Trophoblast cell (in vitro differentiated cells and primary cell): ENCODE measurements around the gene WNT9A.

Source experiments
- DNase-seq, 2 donors: peaks; one replicate each; pipeline ENCODE4 v3.0.0-alpha.2; 2016
- H2AFZ ChIP-seq: 2 replicates; pipeline ENCODE4 v1.6.1; 2013; ENCODE audit warnings: low read length, moderate library complexity, mild to moderate bottlenecking; ENCODE audit not compliant: insufficient read depth, poor library complexity
- H2AK5ac ChIP-seq: 2 replicates; pipeline ENCODE4 v1.6.1; 2013; ENCODE audit warnings: mild to moderate bottlenecking, low read length
- H2BK120ac ChIP-seq: 2 replicates; pipeline ENCODE4 v1.6.1; 2013; ENCODE audit warnings: low read length, mild to moderate bottlenecking, moderate library complexity; ENCODE audit not compliant: insufficient read depth, poor library complexity
- H2BK12ac ChIP-seq: 2 replicates; pipeline ENCODE4 v1.6.1; 2013; ENCODE audit warnings: mild to moderate bottlenecking, low read length, moderate library complexity
- H2BK5ac ChIP-seq: 2 replicates; pipeline ENCODE4 v1.6.1; 2013; ENCODE audit warnings: low read length, low read depth, moderate library complexity, mild to moderate bottlenecking; ENCODE audit not compliant: poor library complexity
- H3K14ac ChIP-seq: 2 replicates; pipeline ENCODE4 v1.6.1; 2013; ENCODE audit warnings: mild to moderate bottlenecking, low read length
- H3K18ac ChIP-seq: 2 replicates; pipeline ENCODE4 v1.6.1; 2013; ENCODE audit warnings: mild to moderate bottlenecking, low read length
- H3K23ac ChIP-seq: 2 replicates; pipeline ENCODE4 v1.6.1; 2013; ENCODE audit warnings: low read length
- H3K27ac ChIP-seq: 2 replicates; pipeline ENCODE4 v1.5.1; 2013; ENCODE audit warnings: low read depth, mild to moderate bottlenecking, inconsistent platforms, low read length, moderate library complexity
- H3K27me3 ChIP-seq: 2 replicates; pipeline ENCODE4 v1.6.1; 2013; ENCODE audit warnings: inconsistent platforms, mild to moderate bottlenecking, low read length, moderate library complexity; ENCODE audit not compliant: insufficient read depth
- H3K36me3 ChIP-seq, 2 experiments: 1 replicate in 1 of 2; 2 replicates in 1 of 2; pipeline ENCODE4 v1.6.1; 2013; ENCODE audit warnings: low read length in 2 of 2, mild to moderate bottlenecking in 2 of 2, moderate library complexity in 1 of 2; ENCODE audit not compliant: insufficient read depth in 2 of 2, control insufficient read depth in 1 of 2
- H3K4ac ChIP-seq: 2 replicates; pipeline ENCODE4 v1.6.1; 2013; ENCODE audit warnings: low read depth, mild to moderate bottlenecking, low read length, moderate library complexity
- H3K4me1 ChIP-seq, 2 experiments: 1 replicate in 1 of 2; 2 replicates in 1 of 2; pipeline ENCODE4 v1.6.1; 2013; ENCODE audit warnings: low read length in 2 of 2, mild to moderate bottlenecking in 2 of 2, moderate library complexity in 1 of 2; ENCODE audit not compliant: insufficient read depth in 2 of 2, control insufficient read depth in 1 of 2
- H3K4me2 ChIP-seq: 2 replicates; pipeline ENCODE4 v1.6.1; 2013; ENCODE audit warnings: inconsistent platforms, mild to moderate bottlenecking, low read length, moderate library complexity
- H3K4me3 ChIP-seq: 2 replicates; pipeline ENCODE4 v1.5.1; 2013; ENCODE audit warnings: mild to moderate bottlenecking, low read depth, low read length, inconsistent platforms
- H3K79me1 ChIP-seq: one replicate; pipeline ENCODE4 v1.6.1; 2013; ENCODE audit warnings: low read length
- H3K79me2 ChIP-seq: 2 replicates; pipeline ENCODE4 v1.6.1; 2013; ENCODE audit warnings: low read length, mild to moderate bottlenecking; ENCODE audit not compliant: control insufficient read depth, insufficient read depth, poor library complexity
- H3K9ac ChIP-seq: 2 replicates; pipeline ENCODE4 v1.6.1; 2013; ENCODE audit warnings: mild to moderate bottlenecking, low read length
- H3K9me3 ChIP-seq: 2 replicates; pipeline ENCODE4 v1.6.1; 2013; ENCODE audit warnings: low read depth, mild to moderate bottlenecking, control low read depth, inconsistent platforms, low read length; ENCODE audit not compliant: insufficient read depth
- H4K12ac ChIP-seq: 2 replicates; pipeline ENCODE4 v1.6.1; 2013; ENCODE audit warnings: low read depth, mild to moderate bottlenecking, low read length, moderate library complexity
- H4K8ac ChIP-seq: 2 replicates; pipeline ENCODE4 v1.6.1; 2013; ENCODE audit warnings: low read depth, mild to moderate bottlenecking, low read length, moderate library complexity
- H4K91ac ChIP-seq: one replicate; pipeline ENCODE4 v1.6.1; 2013; ENCODE audit warnings: low read depth, mild to moderate bottlenecking, low read length, moderate library complexity
- WGBS: extraction: QIAGEN DNeasy Blood & Tissue Kit; methylation state at CpG from one replicate; pipeline ENCODE4 v1.1.7; 2013; ENCODE audit warnings: missing lambda C conversion rate; ENCODE audit not compliant: insufficient read length, insufficient coverage; ENCODE audit errors: extremely low coverage; 5-methylcytosine and 5-hydroxymethylcytosine counted together

The WNT9A gene

GRCh38 chr1:227891955-227892488 is 55.7 kb downstream of the WNT9A start:
- no peak overlapping the region for H3K27ac ChIP-seq
- no peak overlapping the region for H2BK120ac ChIP-seq
- peaks cover 10% of the 10 kb centered on the region for H3K79me2 ChIP-seq
- peak overlapping the region; percentile 34 for H2BK12ac ChIP-seq
- H3K18ac ChIP-seq = no peak overlapping the region
- H3K4me3 ChIP-seq = no peak overlapping the region
- no peaks in the 10 kb centered on the region for H3K36me3 ChIP-seq
- H3K14ac ChIP-seq = no peak overlapping the region
- H2BK5ac ChIP-seq = peak overlapping the region; percentile 24
- no peak overlapping the region for H2AK5ac ChIP-seq
- no peak overlapping the region for H3K4ac ChIP-seq
- DNase-seq = no peak
- no peak overlapping the region for H3K9ac ChIP-seq
- no peak overlapping the region for H4K8ac ChIP-seq
- peaks cover 54 to 60% of the 10 kb centered on the region in 2 experiments for H3K4me1 ChIP-seq
- WGBS = no CpG with 5 or more reads among the region's 6 CpGs
- no peaks in the 10 kb centered on the region for H3K27me3 ChIP-seq
- no peak overlapping the region for H4K12ac ChIP-seq
- H3K79me1 ChIP-seq = peaks cover 43% of the 10 kb centered on the region
- no peaks in the 10 kb centered on the region for H3K9me3 ChIP-seq
- H3K4me2 ChIP-seq = no peak overlapping the region
- H3K23ac ChIP-seq = no peak overlapping the region
- peak overlapping the region; percentile 97 for H4K91ac ChIP-seq
- H2AFZ ChIP-seq = no peak overlapping the region

GRCh38 chr1:227891223-227891954 is 56.3 kb downstream of the WNT9A start:
- Histone ChIP-seq H3K4me2 (no peak overlapping the region), H3K9me3 (no peaks in the 10 kb centered on the region), H3K27me3 (no peaks in the 10 kb centered on the region), H3K4ac (no peak overlapping the region), H3K36me3 (no peaks in the 10 kb centered on the region), H3K27ac (no peak overlapping the region), H2AK5ac (no peak overlapping the region), H2BK120ac (no peak overlapping the region), H3K23ac (no peak overlapping the region), H3K79me1 (peaks cover 37% of the 10 kb centered on the region), H2AFZ (no peak overlapping the region), H3K18ac (no peak overlapping the region), H3K4me1 (peaks cover 50 to 56% of the 10 kb centered on the region in 2 experiments), H4K8ac (no peak overlapping the region), H3K4me3 (no peak overlapping the region), H2BK5ac (no peak overlapping the region), H3K14ac (no peak overlapping the region), H3K9ac (no peak overlapping the region), H3K79me2 (peaks cover 5% of the 10 kb centered on the region), H2BK12ac (no peak overlapping the region), H4K91ac (peak overlapping the region; percentile 23), H4K12ac (no peak overlapping the region)
- WGBS = no CpG with 5 or more reads among the region's 19 CpGs
- peak; percentile 39 to 56 for DNase-seq

- no peak overlapping the region for H2BK120ac ChIP-seq
- no peak overlapping the region for H3K23ac ChIP-seq
- no CpG with 5 or more reads among the region's 13 CpGs for WGBS
These were observed 57.1 kb downstream of the WNT9A start for GRCh38 chr1:227890451-227891222.

GRCh38 chr1:227889863-227890405 is 57.8 kb downstream of the WNT9A start:
- Histone ChIP-seq H3K9me3 (no peaks in the 10 kb centered on the region), H3K79me2 (peaks cover 5% of the 10 kb centered on the region), H3K79me1 (peaks cover 32% of the 10 kb centered on the region), H3K23ac (no peak overlapping the region), H2BK120ac (no peak overlapping the region), H4K91ac (no peak overlapping the region), H3K4ac (no peak overlapping the region), H2BK12ac (no peak overlapping the region), H3K4me2 (no peak overlapping the region), H4K12ac (no peak overlapping the region), H2AFZ (no peak overlapping the region), H2AK5ac (no peak overlapping the region), H3K27me3 (no peaks in the 10 kb centered on the region), H3K9ac (no peak overlapping the region), H3K36me3 (no peaks in the 10 kb centered on the region), H3K27ac (no peak overlapping the region), H3K14ac (no peak overlapping the region), H3K4me1 (peaks cover 48 to 57% of the 10 kb centered on the region in 2 experiments), H2BK5ac (no peak overlapping the region), H3K18ac (no peak overlapping the region), H3K4me3 (no peak overlapping the region), H4K8ac (no peak overlapping the region)
- WGBS = no CpG with 5 or more reads among the region's 13 CpGs
- DNase-seq = no peak

More at GRCh38 chr1:227890451-227891222, 57.1 kb downstream of the WNT9A start:
- no peak overlapping the region for H4K8ac ChIP-seq
- H2AFZ ChIP-seq = no peak overlapping the region
- no peaks in the 10 kb centered on the region for H3K9me3 ChIP-seq
- no peak overlapping the region for H3K4ac ChIP-seq
- no peak overlapping the region for H2BK5ac ChIP-seq
- H3K9ac ChIP-seq = no peak overlapping the region
- H3K14ac ChIP-seq = no peak overlapping the region
- H3K4me2 ChIP-seq = no peak overlapping the region
- no peak overlapping the region for H2AK5ac ChIP-seq
- no peaks in the 10 kb centered on the region for H3K36me3 ChIP-seq
- peaks cover 50 to 58% of the 10 kb centered on the region in 2 experiments for H3K4me1 ChIP-seq
- H3K79me2 ChIP-seq = peaks cover 5% of the 10 kb centered on the region
- peaks cover 38% of the 10 kb centered on the region for H3K79me1 ChIP-seq
- no peak overlapping the region for H3K4me3 ChIP-seq
- H2BK12ac ChIP-seq = no peak overlapping the region
- DNase-seq = no peak
- no peaks in the 10 kb centered on the region for H3K27me3 ChIP-seq
- no peak overlapping the region for H3K27ac ChIP-seq
- no peak overlapping the region for H4K91ac ChIP-seq
- no peak overlapping the region for H4K12ac ChIP-seq
- no peak overlapping the region for H3K18ac ChIP-seq
